GM18517 (cell line): ENCODE measurements around the gene PTGFRN.

Experiments used
- ATAC-seq: cut with Tn5 transposase; IDR thresholded peaks from one replicate; pipeline ENCODE4 v1.9.1; 2021; ENCODE audit warnings: mild to moderate bottlenecking, moderate library complexity; ENCODE audit not compliant: unreplicated experiment

The PTGFRN gene

GRCh38 chr1:116991918-116992317 is 82.2 kb downstream of the PTGFRN start:
- no peak for ATAC-seq

DNA sequence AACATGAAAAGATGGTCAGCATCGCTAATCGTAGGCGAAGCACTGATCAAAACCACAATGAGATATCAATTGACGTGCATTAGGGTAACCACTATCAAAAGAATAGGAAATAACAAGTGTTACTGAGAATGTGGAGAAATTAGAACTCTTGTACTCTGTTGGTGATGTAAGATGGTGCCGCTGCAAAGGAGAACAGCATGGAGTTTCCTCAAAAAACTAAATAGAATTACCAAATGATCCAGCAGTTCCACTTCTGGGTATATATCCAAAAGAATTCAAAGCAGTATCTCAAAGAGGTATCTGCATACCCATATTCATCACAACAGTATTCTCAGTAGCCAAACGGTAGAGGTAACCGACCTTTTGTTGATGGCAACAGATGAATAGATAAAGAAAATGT is 83.6 kb downstream of the PTGFRN start:
- ATAC-seq: no peak

DNA sequence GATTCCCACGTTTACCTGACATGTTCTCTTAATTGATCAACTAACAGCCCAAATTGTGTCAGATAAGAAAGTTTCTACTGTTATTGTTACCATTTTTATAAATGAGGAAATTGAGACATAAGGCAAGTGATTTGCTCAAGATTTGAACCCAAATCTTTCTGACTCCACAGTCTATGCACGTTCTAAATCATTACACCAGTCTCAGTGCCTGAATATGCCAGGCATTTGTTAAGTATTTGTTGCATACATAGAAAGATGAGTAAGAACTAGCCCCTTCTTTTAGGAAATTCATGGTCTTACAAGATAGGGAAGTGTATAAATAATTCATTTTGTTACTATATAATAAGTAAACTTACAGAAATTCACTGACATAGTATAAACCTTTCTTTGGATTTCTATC is 84.7 kb downstream of the PTGFRN start:
- no peak for ATAC-seq

GRCh38 chr1:116997066-116997465 is 87.3 kb downstream of the PTGFRN start:
- no peak for ATAC-seq

- ATAC-seq: no peak
These were observed 87.9 kb downstream of the PTGFRN start for GRCh38 chr1:116997636-116998035.

DNA sequence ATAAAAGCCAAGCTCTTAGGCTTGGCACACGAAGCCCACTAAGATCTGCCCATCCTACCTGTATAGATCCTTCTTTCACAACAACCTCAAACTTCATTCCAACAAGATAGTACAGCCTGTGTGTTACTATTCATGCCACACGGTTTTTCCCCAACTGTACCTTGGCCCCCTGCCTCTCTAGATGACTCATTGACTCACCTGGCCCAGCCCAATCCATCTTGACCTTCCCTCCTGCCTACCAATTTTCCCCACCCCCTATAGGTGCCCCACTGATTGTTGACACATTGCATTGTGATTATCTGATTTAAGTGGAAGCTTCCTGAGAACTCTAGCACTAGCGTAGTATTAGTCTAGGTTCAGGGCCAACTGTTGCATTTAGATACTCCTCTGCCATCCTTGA is 89.9 kb downstream of the PTGFRN start:
- no peak for ATAC-seq

DNA sequence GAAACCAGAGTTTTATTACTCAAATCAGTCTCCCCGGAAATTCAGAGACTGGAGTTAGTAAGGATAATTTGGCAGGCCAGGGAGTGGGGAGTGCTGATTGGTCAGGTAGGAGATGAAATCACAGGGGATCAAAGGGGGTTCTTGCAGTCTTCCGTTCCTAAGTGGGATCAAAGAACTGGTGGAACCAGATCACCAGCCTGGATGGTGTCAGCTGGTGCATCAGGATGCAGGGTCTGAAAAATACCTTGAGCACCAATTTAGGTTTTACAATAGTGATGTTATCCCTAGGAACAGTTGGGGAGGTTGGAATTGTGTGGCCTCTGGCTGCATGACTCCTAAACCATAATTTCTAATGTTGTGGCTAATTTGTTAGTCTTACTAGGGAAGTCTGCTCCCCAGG is 90.4 kb downstream of the PTGFRN start:
- no peak for ATAC-seq

GRCh38 chr1:117001254-117001927 is 91.7 kb downstream of the PTGFRN start, which contains the start of gene CD101:
TSS of gene CD101 (plus strand) at chr1:117001760. CDS start at chr1:117001818, 58 bp downstream.
- peak; percentile 98 for ATAC-seq

- no peak for ATAC-seq
These were observed 93.6 kb downstream of the PTGFRN start for GRCh38 chr1:117003223-117003875.

DNA sequence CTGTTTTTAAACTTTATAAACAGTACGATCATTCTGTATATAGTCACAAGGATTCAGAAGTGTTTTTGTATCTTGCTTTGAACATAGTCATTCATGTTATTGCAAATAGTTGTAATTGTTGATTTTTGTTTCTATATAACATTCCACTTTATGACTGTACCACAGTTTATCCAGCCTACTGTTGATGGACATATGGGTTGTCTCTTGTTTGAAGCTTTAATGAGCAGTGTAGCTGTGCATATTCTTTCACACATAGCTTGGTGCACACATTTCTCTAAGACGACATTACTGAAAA is 98.0 kb downstream of the PTGFRN start:
- no peak for ATAC-seq

DNA sequence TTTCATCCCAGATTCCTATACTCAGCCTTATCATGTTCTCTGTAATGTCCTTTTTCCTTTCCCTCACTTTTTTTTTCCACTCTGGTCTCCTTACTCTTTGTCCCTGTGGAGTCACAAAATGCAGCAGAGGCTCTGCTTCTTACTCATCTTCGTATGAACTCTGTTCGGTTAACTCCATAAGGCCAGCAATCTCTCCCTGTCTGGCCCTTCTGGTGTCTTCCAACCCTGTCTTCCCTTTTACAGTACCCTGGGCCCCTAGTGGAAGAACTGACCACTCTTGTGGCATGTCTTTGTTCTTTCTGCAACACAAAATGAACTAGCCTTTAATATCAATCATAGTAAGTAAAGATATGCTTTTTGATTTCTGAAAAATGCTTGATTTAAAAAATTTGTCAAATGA is 98.9 kb downstream of the PTGFRN start:
- no peak for ATAC-seq

GRCh38 chr1:117009132-117009531 is 99.4 kb downstream of the PTGFRN start:
- no peak for ATAC-seq

DNA sequence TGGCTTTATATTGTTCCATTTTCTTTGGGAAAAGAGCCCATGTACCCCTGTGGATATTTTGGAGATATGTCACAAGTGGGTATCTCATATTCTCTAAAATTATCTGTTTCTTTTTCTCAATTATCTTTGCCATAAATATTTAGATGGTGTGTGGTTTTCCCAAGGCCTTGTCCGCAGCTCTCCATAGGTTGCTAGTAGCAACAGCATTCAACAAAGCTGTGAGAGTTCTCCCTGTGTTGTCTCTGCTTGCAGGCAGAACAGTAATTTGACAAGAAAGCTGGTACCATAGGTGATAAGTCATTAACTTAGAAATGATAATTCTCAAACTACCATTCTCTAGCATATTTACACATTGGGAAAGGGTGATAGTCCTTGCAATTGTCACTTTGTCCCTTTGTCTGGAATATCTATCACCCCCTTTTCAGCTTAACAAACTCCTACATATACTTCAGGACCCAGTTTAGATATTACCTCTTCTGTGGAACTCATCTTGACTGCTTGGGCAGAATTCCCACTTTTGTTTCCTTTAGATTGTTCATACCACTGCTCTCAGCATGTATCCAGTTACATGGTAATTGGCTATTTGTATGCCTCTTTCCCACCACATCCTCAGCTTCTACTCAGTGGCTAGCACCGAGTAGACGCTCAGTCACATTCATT is 100.7 kb downstream of the PTGFRN start:
- ATAC-seq: no peak

DNA sequence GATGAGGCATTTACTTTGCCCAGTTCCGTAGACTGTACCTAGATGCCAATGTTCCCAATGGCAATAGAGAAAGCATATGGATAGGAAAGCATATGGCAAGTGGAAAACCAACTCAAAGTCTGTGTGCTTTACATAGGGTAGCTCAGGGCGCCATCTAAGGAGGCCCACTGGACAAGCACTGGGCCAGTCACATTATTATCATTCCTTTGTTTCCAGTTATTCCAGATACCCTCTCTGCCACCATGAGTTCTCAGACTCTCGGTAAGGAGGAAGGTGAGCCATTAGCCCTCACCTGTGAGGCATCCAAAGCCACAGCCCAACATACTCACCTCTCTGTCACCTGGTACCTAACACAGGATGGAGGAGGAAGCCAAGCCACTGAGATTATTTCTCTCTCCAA is 101.6 kb downstream of the PTGFRN start:
- no peak for ATAC-seq

- no peak for ATAC-seq
These were observed 103.7 kb downstream of the PTGFRN start for GRCh38 chr1:117013309-117013858.

DNA sequence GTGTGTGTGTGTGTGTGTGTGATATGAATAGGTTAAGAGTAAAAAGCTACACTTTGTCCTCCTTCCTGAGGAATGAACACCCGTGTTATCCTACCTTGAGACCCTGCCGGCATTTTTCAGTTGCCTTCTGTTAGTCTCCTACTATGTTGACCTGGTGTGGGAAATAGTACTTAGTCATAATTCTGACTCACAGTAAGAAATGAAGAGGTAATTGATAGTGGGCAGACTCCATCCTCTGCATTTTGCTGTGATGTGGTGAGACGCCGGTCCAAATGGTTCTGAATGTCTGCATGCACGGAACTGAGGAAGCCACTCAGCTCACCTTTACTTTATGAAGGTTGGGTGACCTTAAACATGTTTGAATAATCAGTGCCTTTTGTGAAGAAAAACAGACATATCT is 104.5 kb downstream of the PTGFRN start:
- ATAC-seq: no peak

DNA sequence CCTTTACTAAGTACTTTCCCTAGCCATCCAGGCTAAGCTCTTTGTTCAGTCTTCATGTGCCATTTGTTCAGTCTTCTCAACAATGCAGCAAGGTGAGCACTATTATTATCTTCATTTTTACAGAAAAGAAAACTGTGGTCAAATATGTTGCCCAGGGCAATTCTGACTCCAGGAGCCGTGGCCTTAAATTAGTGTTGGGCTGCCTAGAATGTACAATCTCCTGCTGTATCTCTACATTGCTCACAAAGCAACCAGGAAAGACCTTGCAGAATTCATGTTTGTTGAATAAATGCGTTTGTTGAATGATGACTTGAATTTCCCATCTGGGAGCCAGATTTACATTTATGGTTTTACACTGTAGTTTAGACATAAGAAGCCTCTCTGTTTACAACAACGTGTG is 106.0 kb downstream of the PTGFRN start:
- no peak for ATAC-seq

DNA sequence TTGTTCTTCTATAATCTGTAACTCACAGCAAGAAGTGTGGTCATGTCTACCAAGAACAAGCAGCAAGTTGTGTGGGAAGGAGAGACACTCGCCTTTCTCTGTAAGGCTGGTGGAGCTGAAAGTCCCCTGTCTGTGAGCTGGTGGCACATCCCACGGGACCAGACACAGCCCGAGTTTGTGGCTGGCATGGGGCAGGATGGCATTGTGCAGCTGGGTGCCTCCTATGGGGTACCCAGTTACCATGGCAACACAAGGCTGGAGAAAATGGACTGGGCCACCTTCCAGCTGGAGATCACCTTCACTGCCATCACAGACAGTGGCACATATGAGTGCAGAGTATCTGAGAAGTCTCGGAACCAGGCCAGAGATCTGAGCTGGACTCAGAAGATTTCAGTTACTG is 107.3 kb downstream of the PTGFRN start:
- no peak for ATAC-seq

DNA sequence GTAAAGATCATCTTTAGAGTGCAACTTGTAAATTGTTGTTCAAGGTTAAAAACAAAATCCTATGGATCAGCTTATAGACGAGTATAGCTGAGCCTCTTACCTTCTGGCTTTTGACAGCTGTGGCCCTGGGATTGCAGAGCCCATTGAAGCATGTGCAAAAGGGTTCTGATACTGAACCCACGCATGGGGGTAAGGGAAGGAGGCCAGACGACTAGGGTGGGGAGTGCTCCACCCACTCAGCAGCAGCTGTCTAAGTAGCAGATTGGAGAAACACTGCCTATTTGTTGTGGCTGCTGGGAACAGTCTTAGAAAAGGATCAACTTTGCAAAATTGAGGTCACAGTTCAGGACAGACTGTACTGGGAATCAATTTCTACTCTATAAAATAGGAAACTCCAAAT is 107.9 kb downstream of the PTGFRN start:
- ATAC-seq: no peak

GRCh38 chr1:117020526-117021156 is 110.9 kb downstream of the PTGFRN start:
- ATAC-seq: no peak

GRCh38 chr1:117022114-117022513 is 112.4 kb downstream of the PTGFRN start:
- ATAC-seq: no peak

DNA sequence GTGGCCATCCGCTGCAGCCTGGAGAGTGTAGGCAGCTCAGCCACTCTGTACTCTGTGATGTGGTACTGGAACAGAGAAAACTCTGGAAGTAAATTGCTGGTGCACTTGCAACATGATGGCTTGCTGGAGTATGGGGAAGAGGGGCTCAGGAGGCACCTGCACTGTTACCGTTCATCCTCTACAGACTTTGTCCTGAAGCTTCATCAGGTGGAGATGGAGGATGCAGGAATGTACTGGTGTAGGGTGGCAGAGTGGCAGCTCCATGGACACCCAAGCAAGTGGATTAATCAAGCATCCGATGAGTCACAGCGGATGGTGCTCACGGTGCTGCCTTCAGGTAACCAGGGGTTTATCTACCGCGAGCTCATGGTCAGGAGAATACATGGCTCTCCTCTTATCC is 115.9 kb downstream of the PTGFRN start:
- ATAC-seq: no peak
